GM23338 (cell line): ENCODE data around the gene EPSTI1. TPM values are rescaled to one million over a fixed set of nuclear protein-coding genes. Genes with fewer than 3 reads are reported as not detected.

Source experiments
- ATAC-seq: fragments of 200-7000 bp; cut with Tn5 transposase; 3 replicates; pipeline ENCODE4 v1.9.1; 2020
- DNase-seq: peaks from one replicate; pipeline ENCODE4 v3.0.0-alpha.2; 2015; ENCODE audit warnings: low spot score
- H2AFZ ChIP-seq: fragments of 200-600 bp; sonication (generic); 2 replicates; pipeline ENCODE4 v1.8.0; 2016; ENCODE audit warnings: antibody characterized with exemption, mild to moderate bottlenecking, moderate library complexity
- H3F3A ChIP-seq: fragments of 200-600 bp; sonication (generic); replicated peaks from 2 replicates; pipeline ENCODE4 v1.8.0; 2017; ENCODE audit warnings: antibody characterized with exemption, mixed run types, low read depth
- H3K27ac ChIP-seq: fragments of 200-600 bp; sonication (generic); 2 replicates; pipeline ENCODE4 v1.6.1; 2016; ENCODE audit warnings: low read depth
- H3K27me3 ChIP-seq: fragments of 200-600 bp; sonication (generic); 2 replicates; pipeline ENCODE4 v1.8.0; 2016; ENCODE audit warnings: mild to moderate bottlenecking, mixed run types, moderate library complexity; ENCODE audit not compliant: insufficient read depth
- H3K36me3 ChIP-seq: fragments of 200-600 bp; sonication (generic); 2 replicates; pipeline ENCODE4 v1.8.0; 2016; ENCODE audit warnings: mild to moderate bottlenecking; ENCODE audit not compliant: insufficient read depth
- H3K4me1 ChIP-seq: fragments of 200-600 bp; sonication (generic); 2 replicates; pipeline ENCODE4 v1.8.0; 2016; ENCODE audit warnings: mild to moderate bottlenecking, moderate library complexity; ENCODE audit not compliant: insufficient read depth
- H3K4me2 ChIP-seq: fragments of 200-600 bp; sonication (generic); 2 replicates; pipeline ENCODE4 v1.7.1; 2017; ENCODE audit warnings: mixed run types
- H3K4me3 ChIP-seq: fragments of 200-600 bp; sonication (generic); 2 replicates; pipeline ENCODE4 v1.6.1; 2016; ENCODE audit warnings: mixed run types
- H3K79me2 ChIP-seq: fragments of 200-600 bp; sonication (generic); replicated peaks from 2 replicates; pipeline ENCODE4 v1.8.0; 2017; ENCODE audit warnings: mild to moderate bottlenecking; ENCODE audit not compliant: insufficient read depth
- H3K9me2 ChIP-seq: fragments of 200-600 bp; sonication (generic); 2 replicates; pipeline ENCODE4 v1.8.0; 2017; ENCODE audit not compliant: insufficient read depth
- H4K20me1 ChIP-seq: fragments of 200-600 bp; sonication (generic); replicated peaks from 2 replicates; pipeline ENCODE4 v1.8.0; 2017; ENCODE audit warnings: mild to moderate bottlenecking; ENCODE audit not compliant: insufficient read depth
- H3K27ac Mint-ChIP-seq: 2 replicates; pipeline ENCODE4 v1.8.0; 2020; ENCODE audit warnings: inconsistent platforms, mild to moderate bottlenecking, moderate library complexity, mixed read lengths
- H3K27me3 Mint-ChIP-seq: 3 replicates; pipeline ENCODE4 v1.8.0; 2022; ENCODE audit warnings: low read depth, mild to moderate bottlenecking, moderate library complexity, mixed read lengths, inconsistent platforms; ENCODE audit not compliant: insufficient read depth, poor library complexity
- H3K36me3 Mint-ChIP-seq: 3 replicates; pipeline ENCODE4 v1.8.0; 2021; ENCODE audit warnings: low read depth, mild to moderate bottlenecking, inconsistent platforms, moderate library complexity, mixed read lengths
- H3K4me1 Mint-ChIP-seq: 3 replicates; pipeline ENCODE4 v1.8.0; 2020; ENCODE audit warnings: mild to moderate bottlenecking, inconsistent platforms, mixed read lengths
- H3K4me3 Mint-ChIP-seq: 3 replicates; pipeline ENCODE4 v1.8.0; 2021; ENCODE audit warnings: moderate library complexity, mild to moderate bottlenecking, inconsistent platforms, mixed read lengths
- H3K9me3 Mint-ChIP-seq: 3 replicates; pipeline ENCODE4 v1.8.0; 2020; ENCODE audit warnings: moderate library complexity, mild to moderate bottlenecking, inconsistent platforms, mixed read lengths
- CREB1 ChIP-seq: fragments of 250-450 bp; sonication (Bioruptor Pico); IDR thresholded peaks from 2 replicates; pipeline ENCODE4 v1.5.0; 2020; ENCODE audit warnings: low read depth, mild to moderate bottlenecking, moderate library complexity
- CTCF ChIP-seq, 2 experiments: fragments of 200-600 bp in 1 of 2; sonication (generic) in 1 of 2; conservative IDR thresholded peaks; 2 replicates each; pipeline versions ENCODE4 v1.5.1 to v1.6.1; 2016 to 2017; ENCODE audit warnings: antibody characterized with exemption in 2 of 2, low read depth in 2 of 2, mild to moderate bottlenecking in 2 of 2, moderate library complexity in 1 of 2
- ETS1 ChIP-seq: IDR thresholded peaks from 2 replicates; pipeline ENCODE4 v1.6.1; 2016; ENCODE audit warnings: antibody characterized with exemption
- JUNB ChIP-seq: IDR thresholded peaks from one replicate; pipeline ENCODE4 v1.6.1; 2016; ENCODE audit warnings: antibody characterized with exemption; ENCODE audit not compliant: unreplicated experiment
- POLR2AphosphoS5 ChIP-seq: IDR thresholded peaks from 2 replicates; pipeline ENCODE4 v1.6.1; 2016; ENCODE audit warnings: antibody characterized with exemption, low read depth
- REST ChIP-seq: IDR thresholded peaks from one replicate; pipeline ENCODE4 v1.6.1; 2018; ENCODE audit warnings: antibody characterized with exemption; ENCODE audit not compliant: unreplicated experiment
- STAT1 ChIP-seq: IDR thresholded peaks from one replicate; pipeline ENCODE4 v1.6.1; 2016; ENCODE audit warnings: antibody characterized with exemption; ENCODE audit not compliant: unreplicated experiment
- ZNF114 ChIP-seq: fragments of 250-450 bp; sonication (Bioruptor Pico); IDR thresholded peaks from 2 replicates; pipeline ENCODE4 v1.5.0; 2020; ENCODE audit warnings: mild to moderate bottlenecking, moderate library complexity
- ZNF331 ChIP-seq: fragments of 250-450 bp; sonication (Bioruptor Pico); IDR thresholded peaks from 2 replicates; pipeline ENCODE4 v1.5.0; 2020; ENCODE audit warnings: low read depth, mild to moderate bottlenecking, moderate library complexity
- polyA plus RNA-seq: library from polyadenylated mRNA; unstranded; fragments of >200 nt; fragmentation: Nextera tagmentation; extraction: Ambion mirVana; gene quantifications from 2 replicates; pipeline ENCODE4 v1.2.1, GENCODE V29; 2016
- total RNA-seq: library from RNA; depleted of rRNA; stranded (reverse); fragments of >200 nt; shearing (Covaris generic); gene quantifications from 2 replicates; pipeline ENCODE4 v1.2.3, GENCODE V29; 2014

The EPSTI1 gene
- total and polyA plus RNA-seq, 2 experiments from 2014 or later = 0.10 to 0.68 TPM

- TF ChIP-seq REST (no peak), STAT1 (no peak), CTCF (conservative IDR thresholded peaks at IDR 0.05; ENCODE audit: low read depth in 2 of 2) (no peak)
Measured at GRCh38 chr13:43030548-43030947, 38.5 kb upstream of the EPSTI1 start (continued).

- Histone ChIP-seq H3K9me2 (no peaks in the 10 kb centered on the region), H2AFZ (no peak overlapping the region), H3K4me3 (no peak overlapping the region), H3K4me2 (no peak overlapping the region), H4K20me1 (0 out of 2 replicates have a peak, but pooled peaks cover 4% of the 10 kb centered on the region), H3F3A (no peaks in the 10 kb centered on the region), H3K36me3 (no peaks in the 10 kb centered on the region), H3K27me3 (no peaks in the 10 kb centered on the region), H3K27ac (no peak overlapping the region), H3K79me2 (peaks cover 51% of the 10 kb centered on the region), H3K4me1 (no peaks in the 10 kb centered on the region; the same call in 1 of the 2 replicates)
- Mint-ChIP-seq H3K4me1 (peaks cover 9% of the 10 kb centered on the region), H3K27me3 (peaks cover 12% of the 10 kb centered on the region), H3K27ac (no peak overlapping the region), H3K36me3 (peaks cover 8% of the 10 kb centered on the region; the same call in 2 of the 3 replicates), H3K4me3 (no peak overlapping the region), H3K9me3 (peaks cover 6% of the 10 kb centered on the region; the same call in 2 of the 3 replicates)
- ATAC-seq (no peak), DNase-seq (no peak)
- TF ChIP-seq ZNF331 (CRISPR knock-in tag) (no peak), ETS1 (no peak)
Measured at GRCh38 chr13:43026262-43026661, 34.2 kb upstream of the EPSTI1 start.

- H2AFZ ChIP-seq = peak within 1 kb of the TSS; percentile 99
- H3K36me3 ChIP-seq = no peaks in the 10 kb centered on the region
- no peaks in the 10 kb centered on the region for H3K9me2 ChIP-seq
- Mint-ChIP-seq H3K27ac (peak within 1 kb of the TSS; percentile 87), H3K36me3 (peaks cover 8% of the 10 kb centered on the region; the same call in 2 of the 3 replicates), H3K9me3 (peaks cover 6% of the 10 kb centered on the region; the same call in 2 of the 3 replicates), H3K27me3 (peaks cover 12% of the 10 kb centered on the region), H3K4me3 (peak within 1 kb of the TSS; percentile 97), H3K4me1 (peaks cover 7% of the 10 kb centered on the region)
- H4K20me1 ChIP-seq = 0 out of 2 replicates have a peak, but pooled peaks cover 4% of the 10 kb centered on the region
- DNase-seq (peak; percentile 91), ATAC-seq (peak; percentile 87)
- H3F3A ChIP-seq = no peaks in the 10 kb centered on the region
- peaks cover 39% of the 10 kb centered on the region for H3K79me2 ChIP-seq
- H3K4me2 ChIP-seq = peak within 1 kb of the TSS; percentile 96
- H3K27me3 ChIP-seq = no peaks in the 10 kb centered on the region
- H3K4me1 ChIP-seq = peaks cover 14% of the 10 kb centered on the region
- H3K4me3 ChIP-seq = peak within 1 kb of the TSS; percentile 88
- H3K27ac ChIP-seq = 0 out of 2 replicates have a peak within 1 kb of the TSS, but pooled peaks have one; percentile 28
- TF ChIP-seq REST (no peak), POLR2AphosphoS5 (peak; percentile 74), ZNF331 (CRISPR knock-in tag) (no peak), JUNB (no peak), CREB1 (CRISPR knock-in tag) (peak; percentile 69), ETS1 (0 out of 2 replicates have a peak, but pooled peaks have one; percentile 26), ZNF114 (CRISPR knock-in tag) (peak; percentile 78; the same call in 1 of the 2 replicates)
Measured at GRCh38 chr13:43023289-43023963, 31.4 kb upstream of the EPSTI1 start, which contains the start of gene DNAJC15. TSS of gene DNAJC15 (plus strand) at chr13:43023586. CDS start at chr13:43023627, 41 bp downstream.
